ENCODE results near the gene PER1.
A peak's percentile ranks its signal among the peaks of the same experiment; 100 is the strongest.

PER1 gene

DNA sequence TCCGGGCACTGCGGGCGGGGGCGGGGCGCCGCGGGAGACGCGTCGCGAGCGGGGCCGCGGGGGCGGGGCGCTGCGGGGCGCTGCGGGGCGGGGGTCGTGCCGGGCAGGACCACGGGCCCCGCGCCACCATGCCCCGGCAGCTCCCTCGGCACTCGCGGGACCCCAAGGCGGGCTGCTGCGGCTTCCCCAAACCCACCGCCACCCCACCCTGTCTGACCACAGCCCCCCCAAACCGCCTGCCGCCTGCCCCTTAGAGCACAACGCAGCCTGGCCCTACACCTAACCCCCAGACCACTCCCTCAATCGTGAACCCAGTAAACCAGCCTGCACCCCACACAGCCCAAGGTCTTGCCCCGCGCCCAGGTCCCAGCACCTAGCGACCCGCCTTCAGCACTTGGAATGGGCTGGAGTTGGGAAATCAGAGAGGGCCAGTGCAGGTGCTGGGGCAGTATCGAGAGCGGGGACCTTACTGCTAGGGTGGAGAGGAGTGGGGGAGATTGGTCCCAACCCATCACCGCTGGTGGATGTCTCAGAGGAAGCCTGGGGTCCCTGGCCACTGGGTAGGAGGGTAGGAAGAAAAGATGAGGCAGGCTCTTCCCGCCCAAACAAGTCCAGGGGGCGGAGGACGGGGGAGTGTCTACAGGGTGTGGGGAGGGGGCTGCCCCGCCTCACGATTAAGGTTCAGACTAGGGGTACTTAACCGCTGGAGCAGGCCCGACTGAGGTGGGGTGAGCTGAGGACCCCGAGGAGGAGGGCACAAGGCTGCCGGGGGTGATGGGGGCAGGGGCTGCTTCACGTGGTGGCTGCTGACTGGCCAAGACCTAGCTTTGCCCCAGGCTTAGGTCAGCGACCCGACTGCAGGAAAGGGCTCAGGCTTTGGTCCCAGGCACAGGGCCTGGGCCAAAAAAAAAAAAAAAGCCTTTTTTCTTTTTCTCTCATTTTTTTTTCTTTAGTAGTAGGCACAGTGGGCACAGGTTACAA, 11.1 kb upstream of the PER1 start:
- Histone ChIP-seq H3K9ac (ENCODE audit: low read length) (peak overlapping the region; percentile 87), H4K91ac (ENCODE audit: low read length) (peak overlapping the region; percentile 96), H3K4me3 (ENCODE audit: insufficient read depth in 1 of 2, low read depth in 1 of 2, low read length in 2 of 2) (peak overlapping the region; percentile 72 to 95), H2BK5ac (ENCODE audit: low read depth, low read length, poor library complexity, severe bottlenecking) (peak overlapping the region; percentile 20), H3K4me1 (ENCODE audit: control insufficient read depth, insufficient read depth, low read depth, low read length) (peaks cover 31% of the 10 kb centered on the region), H2BK120ac (ENCODE audit: low read depth, low read length) (peak overlapping the region; percentile 93), H2AFZ (ENCODE audit: low read depth, low read length) (peak overlapping the region; percentile 55), H2BK12ac (ENCODE audit: low read length in 2 of 2) (peak overlapping the region; percentile 72 to 95), H3K9me3 (ENCODE audit: control insufficient read depth, low read length) (no peaks in the 10 kb centered on the region), H3K4me2 (ENCODE audit: low read length, poor library complexity, severe bottlenecking) (peak overlapping the region; percentile 60), H3K27me3 (ENCODE audit: control insufficient read depth in 1 of 2, insufficient read depth in 1 of 2, low read length in 2 of 2) (no peaks in the 10 kb centered on the region), H2BK15ac (ENCODE audit: low read depth, poor library complexity, severe bottlenecking) (peak overlapping the region; percentile 89), H3K27ac (ENCODE audit: low read length, poor library complexity, severe bottlenecking) (peak overlapping the region; percentile 52), H2AK5ac (ENCODE audit: low read length, severe bottlenecking) (peak overlapping the region; percentile 44), H3K23ac (ENCODE audit: low read length in 2 of 2) (peak overlapping the region in 1 of 2 experiments; percentile 5), H3K79me1 (replicated peaks; ENCODE audit: low read length, poor library complexity, severe bottlenecking) (peaks cover 16% of the 10 kb centered on the region), H4K8ac (ENCODE audit: low read length) (peak overlapping the region; percentile 97), H3K14ac (ENCODE audit: low read length in 2 of 2) (peak overlapping the region in 1 of 2 experiments; percentile 96), H3K18ac (ENCODE audit: low read depth in 1 of 2, low read length in 2 of 2) (peak overlapping the region; percentile 90 to 97), H3K4ac (ENCODE audit: low read depth in 1 of 2, low read length in 2 of 2) (peak overlapping the region; percentile 73 to 79), H3K36me3 (ENCODE audit: control insufficient read depth in 1 of 2, insufficient read depth in 2 of 2, low read depth in 1 of 2, low read length in 2 of 2) (peaks cover 20 to 22% of the 10 kb centered on the region in 2 experiments)
- 9% methylated on average over 28 of the region's 55 CpGs for WGBS
- DNase-seq, result peak; percentile 15

DNA sequence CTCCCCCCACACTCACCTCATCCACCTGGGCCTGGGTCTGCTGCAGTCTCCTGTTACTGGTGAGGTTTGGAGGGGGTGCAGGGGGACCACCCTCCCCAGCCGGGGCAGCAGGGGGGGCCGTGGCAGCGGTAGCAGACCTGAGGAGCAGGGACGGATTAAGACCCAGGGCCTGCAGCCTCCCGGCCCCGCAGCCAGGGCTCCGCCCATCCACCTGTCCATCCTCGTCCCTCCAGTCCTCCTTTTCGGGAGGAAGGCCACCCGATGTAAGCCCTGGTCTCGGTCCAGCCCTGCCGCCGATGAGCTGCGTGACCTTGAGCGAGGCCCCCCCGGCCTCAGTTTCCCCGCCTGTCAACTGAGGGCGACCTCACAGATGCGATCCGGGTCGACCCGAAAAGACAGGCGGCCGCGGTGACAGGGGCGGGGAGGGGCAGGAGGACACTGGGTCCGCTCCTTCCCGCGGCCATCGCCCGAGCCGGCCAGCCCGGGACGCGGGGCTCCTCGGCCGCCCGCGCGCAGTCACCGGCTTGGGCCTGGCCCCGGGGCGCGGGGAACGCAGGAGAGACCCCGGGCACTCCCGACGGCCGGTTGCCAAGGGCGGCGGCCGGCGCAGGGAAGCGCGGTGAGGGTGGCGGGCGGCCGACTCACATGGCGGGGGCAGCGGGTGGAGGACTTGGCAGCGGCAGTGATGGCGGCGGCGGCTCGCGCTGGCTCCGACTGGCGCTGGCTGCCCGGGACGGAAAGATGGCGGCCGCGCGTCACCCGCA, 10.2 kb upstream of the PER1 start, which contains the start of gene VAMP2:
TSS of gene VAMP2 (minus strand) at position 716 of the 764 bp plus-strand sequence. CDS start at position 647, 69 bp downstream.
- Histone ChIP-seq H3K18ac (ENCODE audit: low read depth in 1 of 2, low read length in 2 of 2) (peak within 1 kb of the TSS; percentile 96 to 97), H2BK5ac (ENCODE audit: low read depth, low read length, poor library complexity, severe bottlenecking) (peak within 1 kb of the TSS; percentile 40), H3K27ac (ENCODE audit: low read length, poor library complexity, severe bottlenecking) (peak within 1 kb of the TSS; percentile 52), H3K9ac (ENCODE audit: low read length) (peak within 1 kb of the TSS; percentile 99), H3K79me1 (replicated peaks; ENCODE audit: low read length, poor library complexity, severe bottlenecking) (peaks cover 16% of the 10 kb centered on the region), H3K4me3 (ENCODE audit: insufficient read depth in 1 of 2, low read depth in 1 of 2, low read length in 2 of 2) (peak within 1 kb of the TSS; percentile 80 to 95), H4K8ac (ENCODE audit: low read length) (peak within 1 kb of the TSS; percentile 97), H3K36me3 (ENCODE audit: control insufficient read depth in 1 of 2, insufficient read depth in 2 of 2, low read depth in 1 of 2, low read length in 2 of 2) (peaks cover 20 to 24% of the 10 kb centered on the region in 2 experiments), H3K4me1 (ENCODE audit: control insufficient read depth, insufficient read depth, low read depth, low read length) (peaks cover 31% of the 10 kb centered on the region), H3K14ac (ENCODE audit: low read length in 2 of 2) (peak within 1 kb of the TSS in 1 of 2 experiments; percentile 99), H2BK15ac (ENCODE audit: low read depth, poor library complexity, severe bottlenecking) (peak within 1 kb of the TSS; percentile 89), H4K91ac (ENCODE audit: low read length) (peak within 1 kb of the TSS; percentile 96), H3K23ac (ENCODE audit: low read length in 2 of 2) (peak within 1 kb of the TSS; percentile 56 to 94), H3K4ac (ENCODE audit: low read depth in 1 of 2, low read length in 2 of 2) (peak within 1 kb of the TSS; percentile 86 to 87), H3K9me3 (ENCODE audit: control insufficient read depth, low read length) (no peaks in the 10 kb centered on the region), H3K4me2 (ENCODE audit: low read length, poor library complexity, severe bottlenecking) (peak within 1 kb of the TSS; percentile 63), H3K27me3 (ENCODE audit: control insufficient read depth in 1 of 2, insufficient read depth in 1 of 2, low read length in 2 of 2) (no peaks in the 10 kb centered on the region), H2AK5ac (ENCODE audit: low read length, severe bottlenecking) (peak within 1 kb of the TSS; percentile 44), H2BK120ac (ENCODE audit: low read depth, low read length) (peak within 1 kb of the TSS; percentile 98), H2BK12ac (ENCODE audit: low read length in 2 of 2) (peak within 1 kb of the TSS; percentile 72 to 95), H2AFZ (ENCODE audit: low read depth, low read length) (peak within 1 kb of the TSS; percentile 55)
- WGBS, result under 1% methylated on average over 44 of the region's 75 CpGs
- DNase-seq, result peak; percentile 66

DNA sequence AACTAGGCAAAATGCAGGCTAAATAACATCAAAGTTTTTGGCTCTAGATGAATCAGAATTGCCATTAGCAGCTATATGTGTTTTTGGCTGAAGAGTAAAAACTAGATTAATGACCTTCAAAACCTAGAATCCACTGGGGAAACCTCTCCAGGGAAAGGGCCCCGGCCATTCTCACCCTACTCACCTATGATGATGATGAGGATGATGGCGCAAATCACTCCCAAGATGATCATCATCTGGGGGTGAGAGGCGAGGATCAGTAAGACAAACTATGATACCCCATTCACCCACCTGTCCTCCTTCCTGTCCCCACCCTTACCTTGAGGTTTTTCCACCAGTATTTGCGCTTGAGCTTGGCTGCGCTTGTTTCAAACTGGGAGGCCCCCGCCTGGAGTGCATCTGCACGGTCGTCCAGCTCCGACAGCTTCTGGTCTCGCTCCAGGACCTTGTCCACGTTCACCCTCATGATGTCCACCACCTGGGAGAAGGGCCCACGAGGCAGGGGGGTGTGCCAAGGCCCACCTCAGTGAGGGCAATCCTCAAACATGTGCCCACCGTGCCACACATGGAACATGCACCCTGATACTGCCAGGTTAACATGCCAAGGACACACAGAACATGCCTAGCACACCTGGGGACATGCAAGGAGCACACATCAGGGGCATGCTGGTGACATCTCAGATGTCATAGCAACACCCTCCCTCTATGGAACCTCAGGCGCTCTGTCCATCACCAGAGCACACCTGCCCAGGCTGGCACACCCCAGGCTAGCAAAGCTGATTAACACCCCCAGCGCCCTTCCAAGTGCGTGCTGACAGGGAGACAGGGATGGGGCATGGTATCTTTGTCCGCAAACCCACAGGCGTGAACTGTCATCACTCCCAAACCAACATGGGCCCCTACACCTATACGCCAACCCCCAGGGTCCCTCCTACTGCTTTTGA, 9.4 kb upstream of the PER1 start:
- H2AK5ac ChIP-seq (ENCODE audit: low read length, severe bottlenecking), result no peak overlapping the region
- H4K8ac ChIP-seq (ENCODE audit: low read length), result no peak overlapping the region
- H3K9me3 ChIP-seq (ENCODE audit: control insufficient read depth, low read length), result no peaks in the 10 kb centered on the region
- H3K4me1 ChIP-seq (ENCODE audit: control insufficient read depth, insufficient read depth, low read depth, low read length), result peaks cover 31% of the 10 kb centered on the region
- H4K91ac ChIP-seq (ENCODE audit: low read length), result no peak overlapping the region
- H3K23ac ChIP-seq (ENCODE audit: low read length in 2 of 2), result peak overlapping the region in 1 of 2 experiments; percentile 63
- peak overlapping the region; percentile 63 for H3K4me2 ChIP-seq (ENCODE audit: low read length, poor library complexity, severe bottlenecking)
- no peaks in the 10 kb centered on the region for H3K27me3 ChIP-seq (ENCODE audit: control insufficient read depth in 1 of 2, insufficient read depth in 1 of 2, low read length in 2 of 2)
- H2AFZ ChIP-seq (ENCODE audit: low read depth, low read length), result no peak overlapping the region
- H3K79me1 ChIP-seq (replicated peaks; ENCODE audit: low read length, poor library complexity, severe bottlenecking), result peaks cover 16% of the 10 kb centered on the region
- H2BK12ac ChIP-seq (ENCODE audit: low read length in 2 of 2), result no peak overlapping the region
- H2BK15ac ChIP-seq (ENCODE audit: low read depth, poor library complexity, severe bottlenecking), result no peak overlapping the region
- H3K36me3 ChIP-seq (ENCODE audit: control insufficient read depth in 1 of 2, insufficient read depth in 2 of 2, low read depth in 1 of 2, low read length in 2 of 2), result peaks cover 20 to 24% of the 10 kb centered on the region in 2 experiments
- no peak overlapping the region for H3K18ac ChIP-seq (ENCODE audit: low read depth in 1 of 2, low read length in 2 of 2)
- DNase-seq, result no peak
- no peak overlapping the region for H2BK120ac ChIP-seq (ENCODE audit: low read depth, low read length)
- H3K4me3 ChIP-seq (ENCODE audit: insufficient read depth in 1 of 2, low read depth in 1 of 2, low read length in 2 of 2), result peak overlapping the region; percentile 80 to 95
- 85% methylated on average over 17 of the region's 19 CpGs for WGBS
- H3K4ac ChIP-seq (ENCODE audit: low read depth in 1 of 2, low read length in 2 of 2), result no peak overlapping the region
- no peak overlapping the region for H2BK5ac ChIP-seq (ENCODE audit: low read depth, low read length, poor library complexity, severe bottlenecking)
- H3K27ac ChIP-seq (ENCODE audit: low read length, poor library complexity, severe bottlenecking), result no peak overlapping the region
- peak overlapping the region; percentile 99 for H3K9ac ChIP-seq (ENCODE audit: low read length)
- H3K14ac ChIP-seq (ENCODE audit: low read length in 2 of 2), result peak overlapping the region in 1 of 2 experiments; percentile 99
